CD8-positive, alpha-beta memory T cell (primary cell): ENCODE measurements around the gene HDHD5. TPM values are rescaled to one million over a fixed set of nuclear protein-coding genes. Genes with fewer than 3 reads are reported as not detected.

Source experiments
- CTCF ChIA-PET: fragments of 350-600 bp; sonication (Branson Sonifier 250); formaldehyde crosslinking; loops from one replicate; lab custom pipeline; 2021; ENCODE audit warnings: antibody characterized with exemption; lab: Charles Lee
- POLR2A ChIA-PET: fragments of 350-600 bp; sonication (Branson Sonifier 250); formaldehyde crosslinking; loops from one replicate; lab custom pipeline; 2021; ENCODE audit warnings: antibody characterized with exemption; lab: Charles Lee
- DNase-seq, 5 donors: peaks; one replicate each; pipeline versions ENCODE4 v3.0.0 to v3.0.0-alpha.2; 2020 to 2022; ENCODE audit warnings: mixed read lengths in 1 of 5
- H3K27ac ChIP-seq: one replicate; pipeline ENCODE4 v1.7.0; 2013; ENCODE audit warnings: low read depth, mild to moderate bottlenecking, low read length, moderate library complexity
- H3K27me3 ChIP-seq: 2 replicates; pipeline ENCODE4 v1.7.0; 2013; ENCODE audit warnings: low read length, mild to moderate bottlenecking; ENCODE audit not compliant: insufficient read depth, poor library complexity, severe bottlenecking
- H3K36me3 ChIP-seq: 2 replicates; pipeline ENCODE4 v1.7.0; 2013; ENCODE audit warnings: mild to moderate bottlenecking, low read length, moderate library complexity; ENCODE audit not compliant: insufficient read depth
- H3K4me1 ChIP-seq: 2 replicates; pipeline ENCODE4 v1.7.0; 2013; ENCODE audit warnings: mild to moderate bottlenecking, low read length, moderate library complexity; ENCODE audit not compliant: insufficient read depth
- H3K4me3 ChIP-seq: 2 replicates; pipeline ENCODE4 v1.7.0; 2013; ENCODE audit warnings: mild to moderate bottlenecking, low read length
- H3K9me3 ChIP-seq: 2 replicates; pipeline ENCODE4 v1.7.0; 2013; ENCODE audit warnings: mild to moderate bottlenecking, low read length
- H3K27ac Mint-ChIP-seq, 8 donors: one replicate each; pipeline ENCODE4 v1.8.0; 2020 to 2021; ENCODE audit warnings: mixed read lengths in 8 of 8, mild to moderate bottlenecking in 6 of 8, inconsistent platforms in 3 of 8, moderate library complexity in 3 of 8
- H3K27me3 Mint-ChIP-seq, 2 donors: one replicate each; pipeline ENCODE4 v1.8.0; 2020 to 2021; ENCODE audit warnings: mixed read lengths in 2 of 2, mild to moderate bottlenecking in 1 of 2, moderate library complexity in 1 of 2
- H3K36me3 Mint-ChIP-seq, 3 donors: one replicate each; pipeline ENCODE4 v1.8.0; 2020 to 2021; ENCODE audit warnings: mixed read lengths in 3 of 3, inconsistent platforms in 1 of 3, mild to moderate bottlenecking in 1 of 3
- H3K4me1 Mint-ChIP-seq, 3 donors: one replicate each; pipeline ENCODE4 v1.8.0; 2020 to 2021; ENCODE audit warnings: mixed read lengths in 3 of 3, inconsistent platforms in 1 of 3, mild to moderate bottlenecking in 1 of 3
- H3K4me3 Mint-ChIP-seq, 7 donors: one replicate each; pipeline ENCODE4 v1.8.0; 2020 to 2021; ENCODE audit warnings: mixed read lengths in 7 of 7, mild to moderate bottlenecking in 6 of 7, moderate library complexity in 4 of 7, inconsistent platforms in 2 of 7
- H3K9me3 Mint-ChIP-seq, 5 donors: one replicate each; pipeline ENCODE4 v1.8.0; 2020 to 2022; ENCODE audit warnings: mixed read lengths in 5 of 5, mild to moderate bottlenecking in 3 of 5, moderate library complexity in 2 of 5, inconsistent platforms in 1 of 5
- polyA plus RNA-seq: library from polyadenylated mRNA; unstranded; fragments of 300-500 nt; fragmentation: Illumina TruSeq; gene quantifications from one replicate; pipeline ENCODE4 v1.2.3, GENCODE V29; 2021
- total RNA-seq, 2 experiments: library from RNA; stranded (reverse); gene quantifications; one replicate each; pipeline ENCODE4 v1.2.3, GENCODE V29; 2021

The HDHD5 gene
- total and polyA plus RNA-seq, 3 experiments from 2014 or later: 38.6 to 53.5 (median 40.0) TPM

GRCh38 chr22:17191163-17191784 is 32.2 kb upstream of the HDHD5 start:
- POLR2A ChIA-PET: no interaction called here

GRCh38 chr22:17190702-17191101 is 31.6 kb upstream of the HDHD5 start:
- no peaks in the 10 kb centered on the region for H3K9me3 ChIP-seq
- Mint-ChIP-seq H3K4me1 (peaks cover 0 to 4% (median 1%) of the 10 kb centered on the region in 3 donors), H3K36me3 (peaks cover 4 to 61% (median 7%) of the 10 kb centered on the region in 3 donors), H3K9me3 (no peaks in the 10 kb centered on the region), H3K4me3 (no peak overlapping the region), H3K27ac (peak overlapping the region in 1 of 8 donors; percentile 19), H3K27me3 (no peaks in the 10 kb centered on the region)
- peaks cover 9% of the 10 kb centered on the region for H3K36me3 ChIP-seq
- H3K27me3 ChIP-seq: no peaks in the 10 kb centered on the region
- ChIA-PET POLR2A (no interaction called here), CTCF (no interaction called here)
- no peak overlapping the region for H3K27ac ChIP-seq
- H3K4me1 ChIP-seq: no peaks in the 10 kb centered on the region
- no peak for DNase-seq
- no peak overlapping the region for H3K4me3 ChIP-seq

More at GRCh38 chr22:17191163-17191784, 32.2 kb upstream of the HDHD5 start:
- no peak overlapping the region for H3K4me3 ChIP-seq
- no peak overlapping the region for H3K27ac ChIP-seq
- Mint-ChIP-seq H3K27me3 (no peaks in the 10 kb centered on the region), H3K9me3 (no peaks in the 10 kb centered on the region), H3K4me3 (no peak overlapping the region), H3K4me1 (peaks cover 0 to 4% (median 1%) of the 10 kb centered on the region in 3 donors), H3K27ac (peak overlapping the region in 2 of 8 donors; percentile 41 to 60), H3K36me3 (peaks cover 0 to 57% (median 2%) of the 10 kb centered on the region in 3 donors)
- H3K4me1 ChIP-seq: no peaks in the 10 kb centered on the region
- DNase-seq: no peak
- no peaks in the 10 kb centered on the region for H3K27me3 ChIP-seq
- H3K9me3 ChIP-seq: no peaks in the 10 kb centered on the region
- CTCF ChIA-PET: interaction anchor here (0.7 kb wide), 1 partner anchor 19 kb away, joined by 3 read pairs; no protein-coding TSS in a partner anchor
- H3K36me3 ChIP-seq: peaks cover 6% of the 10 kb centered on the region

GRCh38 chr22:17176715-17177114 is 17.6 kb upstream of the HDHD5 start:
- Mint-ChIP-seq H3K4me3 (no peak overlapping the region), H3K9me3 (no peaks in the 10 kb centered on the region), H3K36me3 (peaks cover 0 to 32% (median 15%) of the 10 kb centered on the region in 3 donors), H3K27me3 (no peaks in the 10 kb centered on the region), H3K27ac (peak overlapping the region in 3 of 8 donors; percentile 18 to 82 (median 43)), H3K4me1 (peaks cover 3 to 5% (median 4%) of the 10 kb centered on the region in 3 donors)
- Histone ChIP-seq H3K9me3 (no peaks in the 10 kb centered on the region), H3K27ac (no peak overlapping the region), H3K4me1 (peaks cover 5% of the 10 kb centered on the region), H3K27me3 (no peaks in the 10 kb centered on the region), H3K4me3 (no peak overlapping the region), H3K36me3 (peaks cover under 1% of the 10 kb centered on the region)
- no peak for DNase-seq
- POLR2A ChIA-PET: no interaction called here
- CTCF ChIA-PET: no interaction called here

GRCh38 chr22:17172029-17172833 is 13.2 kb upstream of the HDHD5 start:
- no peaks in the 10 kb centered on the region for H3K9me3 ChIP-seq
- no peaks in the 10 kb centered on the region for H3K36me3 ChIP-seq
- Mint-ChIP-seq H3K27ac (peak overlapping the region in 7 of 8 donors; percentile 10 to 72 (median 36)), H3K36me3 (no peaks in the 10 kb centered on the region), H3K9me3 (no peaks in the 10 kb centered on the region), H3K4me3 (peak overlapping the region; percentile 66 to 92 (median 78)), H3K4me1 (peaks cover 5 to 11% (median 7%) of the 10 kb centered on the region in 3 donors), H3K27me3 (peaks cover 0 to 2% of the 10 kb centered on the region in 2 donors)
- H3K27me3 ChIP-seq: no peaks in the 10 kb centered on the region
- DNase-seq: no peak
- H3K4me1 ChIP-seq: peaks cover 5% of the 10 kb centered on the region
- CTCF ChIA-PET: interaction anchor here (0.6 to 6.6 kb wide), 47 partner anchors 9 to 906 kb away, joined by 3 to 82 read pairs (median 5); partner anchors contain the start of genes ADA2, HDHD5, IL17RA and PEX26
- POLR2A ChIA-PET: interaction anchor here (1.0 to 1.8 kb wide), 2 partner anchors 14 to 87 kb away, joined by 3 to 5 read pairs; no protein-coding TSS in a partner anchor
- H3K4me3 ChIP-seq: peak overlapping the region; percentile 50
- peak overlapping the region; percentile 31 for H3K27ac ChIP-seq

- H3K36me3 Mint-ChIP-seq: no peaks in the 10 kb centered on the region
- H3K4me3 Mint-ChIP-seq: peak overlapping the region; percentile 84 to 92 (median 86)
- CTCF ChIA-PET: interaction anchor here (0.6 to 6.6 kb wide), 50 partner anchors 10 to 907 kb away, joined by 3 to 82 read pairs (median 5); partner anchors contain the start of genes ADA2, HDHD5, IL17RA and PEX26
- H3K4me3 ChIP-seq: peak overlapping the region; percentile 51
- H3K4me1 ChIP-seq: peaks cover 5% of the 10 kb centered on the region
- no peaks in the 10 kb centered on the region for H3K36me3 ChIP-seq
- no peaks in the 10 kb centered on the region for H3K27me3 ChIP-seq
- DNase-seq: peak; percentile 63 to 80 (median 67)
- H3K27ac ChIP-seq: peak overlapping the region; percentile 31
- H3K9me3 ChIP-seq: no peaks in the 10 kb centered on the region
- peaks cover 0 to 2% of the 10 kb centered on the region in 2 donors for H3K27me3 Mint-ChIP-seq
- peaks cover 5 to 11% (median 7%) of the 10 kb centered on the region in 3 donors for H3K4me1 Mint-ChIP-seq
- H3K9me3 Mint-ChIP-seq: no peaks in the 10 kb centered on the region
- peak overlapping the region in 7 of 8 donors; percentile 24 to 95 (median 72) for H3K27ac Mint-ChIP-seq
- POLR2A ChIA-PET: interaction anchor here (0.8 to 1.8 kb wide), 3 partner anchors 13 to 86 kb away, joined by 3 to 5 read pairs (median 4); no protein-coding TSS in a partner anchor
Observed at GRCh38 chr22:17171153-17172028, 12.3 kb upstream of the HDHD5 start.

GRCh38 chr22:17167486-17167885 is 8.4 kb upstream of the HDHD5 start:
- H3K4me1 Mint-ChIP-seq: peaks cover 5 to 11% (median 7%) of the 10 kb centered on the region in 3 donors
- H3K27me3 Mint-ChIP-seq: peaks cover 0 to 2% of the 10 kb centered on the region in 2 donors
- ChIA-PET POLR2A (interaction anchor here (0.7 kb wide), 1 partner anchor 8 kb away, joined by 4 read pairs; no protein-coding TSS in a partner anchor), CTCF (interaction anchor here (1.3 kb wide), 1 partner anchor 334 kb away, joined by 3 read pairs; no protein-coding TSS in a partner anchor)
- Histone ChIP-seq H3K4me3 (no peak overlapping the region), H3K9me3 (no peaks in the 10 kb centered on the region), H3K27me3 (no peaks in the 10 kb centered on the region), H3K4me1 (peaks cover 5% of the 10 kb centered on the region), H3K27ac (no peak overlapping the region), H3K36me3 (no peaks in the 10 kb centered on the region)
- DNase-seq: no peak
- H3K9me3 Mint-ChIP-seq: no peaks in the 10 kb centered on the region
- H3K4me3 Mint-ChIP-seq: peak overlapping the region in 2 of 7 donors; percentile 68 to 73
- peak overlapping the region in 1 of 8 donors; percentile 91 for H3K27ac Mint-ChIP-seq
- no peaks in the 10 kb centered on the region for H3K36me3 Mint-ChIP-seq

GRCh38 chr22:17164392-17165024 is 5.4 kb upstream of the HDHD5 start:
- POLR2A ChIA-PET: no interaction called here
- no peak overlapping the region for H3K27ac Mint-ChIP-seq
- no peaks in the 10 kb centered on the region for H3K9me3 ChIP-seq
- peaks cover 6 to 9% (median 7%) of the 10 kb centered on the region in 3 donors for H3K4me1 Mint-ChIP-seq
- DNase-seq: no peak
- peaks cover 0 to 1% (median 0%) of the 10 kb centered on the region in 3 donors for H3K36me3 Mint-ChIP-seq
- no peaks in the 10 kb centered on the region for H3K36me3 ChIP-seq
- no peak overlapping the region for H3K27ac ChIP-seq
- H3K9me3 Mint-ChIP-seq: no peaks in the 10 kb centered on the region
- H3K27me3 Mint-ChIP-seq: peaks cover 0 to 2% of the 10 kb centered on the region in 2 donors
- CTCF ChIA-PET: no interaction called here
- no peak overlapping the region for H3K4me3 Mint-ChIP-seq
- H3K4me3 ChIP-seq: no peak overlapping the region
- H3K4me1 ChIP-seq: peaks cover 7% of the 10 kb centered on the region
- H3K27me3 ChIP-seq: no peaks in the 10 kb centered on the region
